ENCODE data around the gene CIDEB. TPM values are rescaled to one million over a fixed set of nuclear protein-coding genes. Genes with fewer than 3 reads are reported as not detected.
A peak's percentile ranks its signal among the peaks of the same experiment; 100 is the strongest.
"Not testable (repeated sequence)": the region's sequence is repeated elsewhere in the genome, so short reads cannot be mapped to it uniquely, and the experiment has no call there.

CIDEB gene
- total RNA-seq, 1 donor from 2014 or later = not detected

DNA sequence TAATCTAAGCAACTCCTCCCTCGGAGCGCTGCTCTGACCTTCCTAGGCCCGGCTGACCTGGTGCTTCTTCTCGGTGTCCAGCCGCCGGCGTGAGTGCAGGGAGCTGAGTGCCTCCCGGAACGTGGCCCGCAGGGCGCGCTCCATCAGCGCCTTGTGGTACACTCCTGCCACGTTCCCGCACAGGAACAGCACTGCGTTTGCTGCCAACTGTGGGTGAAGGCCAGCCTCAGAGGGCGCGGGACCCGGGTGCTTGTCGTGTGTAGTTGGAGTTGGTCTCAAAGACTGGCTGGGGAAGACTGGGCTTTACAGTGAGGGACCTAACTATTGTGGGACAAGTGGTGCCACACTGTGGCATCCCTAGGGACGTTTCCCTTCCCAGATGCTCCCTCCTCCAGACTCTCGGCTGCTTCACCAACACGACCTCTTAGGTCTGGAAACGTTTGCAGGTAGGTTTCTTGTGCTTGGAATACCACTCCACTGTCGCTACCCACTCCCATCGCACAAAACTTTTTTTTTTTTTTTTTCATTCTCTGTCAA is 24.0 kb upstream of the CIDEB start:
- Mint-ChIP-seq H3K4me1 (ENCODE audit: low read depth) (peaks cover 33% of the 10 kb centered on the region), H3K36me3 (ENCODE audit: low read depth) (no peaks in the 10 kb centered on the region), H3K9me3 (ENCODE audit: low read depth) (no peaks in the 10 kb centered on the region), H3K27me3 (ENCODE audit: low read depth) (peaks cover 5% of the 10 kb centered on the region), H3K4me3 (ENCODE audit: unreplicated experiment) (no peak overlapping the region), H3K27ac (ENCODE audit: unreplicated experiment) (no peak overlapping the region)
- DNase-seq (ENCODE audit: low spot score) = no peak
- TF ChIP-seq, protein P1, sequence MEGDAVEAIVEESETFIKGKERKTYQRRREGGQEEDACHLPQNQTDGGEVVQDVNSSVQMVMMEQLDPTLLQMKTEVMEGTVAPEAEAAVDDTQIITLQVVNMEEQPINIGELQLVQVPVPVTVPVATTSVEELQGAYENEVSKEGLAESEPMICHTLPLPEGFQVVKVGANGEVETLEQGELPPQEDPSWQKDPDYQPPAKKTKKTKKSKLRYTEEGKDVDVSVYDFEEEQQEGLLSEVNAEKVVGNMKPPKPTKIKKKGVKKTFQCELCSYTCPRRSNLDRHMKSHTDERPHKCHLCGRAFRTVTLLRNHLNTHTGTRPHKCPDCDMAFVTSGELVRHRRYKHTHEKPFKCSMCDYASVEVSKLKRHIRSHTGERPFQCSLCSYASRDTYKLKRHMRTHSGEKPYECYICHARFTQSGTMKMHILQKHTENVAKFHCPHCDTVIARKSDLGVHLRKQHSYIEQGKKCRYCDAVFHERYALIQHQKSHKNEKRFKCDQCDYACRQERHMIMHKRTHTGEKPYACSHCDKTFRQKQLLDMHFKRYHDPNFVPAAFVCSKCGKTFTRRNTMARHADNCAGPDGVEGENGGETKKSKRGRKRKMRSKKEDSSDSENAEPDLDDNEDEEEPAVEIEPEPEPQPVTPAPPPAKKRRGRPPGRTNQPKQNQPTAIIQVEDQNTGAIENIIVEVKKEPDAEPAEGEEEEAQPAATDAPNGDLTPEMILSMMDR (IDR thresholded peaks at IDR 0.05) = no peak

DNA sequence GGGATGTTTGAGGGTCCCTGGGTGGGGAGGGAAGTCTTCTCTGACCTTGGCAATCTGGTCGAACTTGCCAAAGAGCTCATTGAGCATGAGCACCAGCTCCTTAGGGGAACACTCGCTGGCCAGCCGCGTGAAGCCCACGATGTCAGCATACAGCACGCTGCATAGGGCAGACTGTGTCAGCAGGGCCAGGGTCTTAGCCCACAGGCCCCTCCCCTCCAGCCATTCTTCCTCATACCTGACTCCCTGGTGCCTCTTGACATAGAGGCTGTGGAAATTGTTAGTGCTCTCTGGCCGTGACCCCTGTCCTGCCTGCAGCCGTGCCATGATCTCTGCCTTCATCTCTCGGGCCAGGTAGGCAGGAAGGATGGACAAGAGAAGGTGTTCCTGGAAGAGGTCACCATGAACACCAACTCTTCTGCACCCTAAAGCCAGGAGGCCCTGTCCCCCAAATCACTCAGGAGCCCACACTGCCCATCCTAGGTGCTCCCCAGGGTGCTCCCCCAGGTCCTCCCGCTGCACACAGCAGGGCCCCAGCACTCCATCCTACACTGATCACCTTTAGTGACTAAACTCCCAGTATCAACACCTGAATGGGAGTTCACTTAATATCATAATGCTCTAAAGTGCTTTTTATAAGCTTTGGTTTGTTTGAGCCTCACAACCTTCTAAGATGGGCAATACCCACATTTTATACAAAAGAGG is 23.3 kb upstream of the CIDEB start:
- H3K27me3 Mint-ChIP-seq (ENCODE audit: low read depth) = peaks cover 5% of the 10 kb centered on the region
- no peak overlapping the region for H3K27ac Mint-ChIP-seq (ENCODE audit: unreplicated experiment)

DNA sequence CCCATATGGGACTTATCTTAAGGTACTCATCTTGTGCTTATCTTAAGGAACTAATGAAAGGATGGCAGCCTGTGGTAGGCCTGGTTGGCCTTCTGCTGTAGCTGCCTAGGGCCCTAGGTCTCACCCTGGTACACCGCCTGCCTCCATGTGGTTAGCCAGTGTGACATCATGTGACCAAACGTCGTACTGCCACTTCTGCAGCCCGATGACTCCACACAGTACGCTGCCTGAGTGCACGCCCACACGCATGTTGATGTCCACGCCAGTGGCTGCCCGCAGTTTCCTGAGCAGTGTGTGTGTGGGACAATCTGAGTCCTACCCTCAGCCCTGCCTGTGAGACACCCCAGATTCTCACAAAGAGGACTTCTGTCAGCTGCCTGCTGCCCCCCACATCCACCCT is 22.0 kb upstream of the CIDEB start:
- H3K9me3 Mint-ChIP-seq (ENCODE audit: low read depth) = no peaks in the 10 kb centered on the region
- H3K4me1 Mint-ChIP-seq (ENCODE audit: low read depth) = peaks cover 19% of the 10 kb centered on the region
- no peak overlapping the region for H3K4me3 Mint-ChIP-seq (ENCODE audit: unreplicated experiment)
- H3K36me3 Mint-ChIP-seq (ENCODE audit: low read depth) = no peaks in the 10 kb centered on the region
- peaks cover 3% of the 10 kb centered on the region for H3K27me3 Mint-ChIP-seq (ENCODE audit: low read depth)
- no peak overlapping the region for H3K27ac Mint-ChIP-seq (ENCODE audit: unreplicated experiment)
- TF ChIP-seq, protein P1 (IDR thresholded peaks at IDR 0.05) = no peak
- DNase-seq (ENCODE audit: low spot score) = no peak

More for the DNA sequence above, 23.3 kb upstream of the CIDEB start:
- H3K9me3 Mint-ChIP-seq (ENCODE audit: low read depth) = no peaks in the 10 kb centered on the region
- H3K36me3 Mint-ChIP-seq (ENCODE audit: low read depth) = no peaks in the 10 kb centered on the region
- DNase-seq (ENCODE audit: low spot score) = no peak
- TF ChIP-seq, protein P1 (IDR thresholded peaks at IDR 0.05) = no peak
- peaks cover 31% of the 10 kb centered on the region for H3K4me1 Mint-ChIP-seq (ENCODE audit: low read depth)
- no peak overlapping the region for H3K4me3 Mint-ChIP-seq (ENCODE audit: unreplicated experiment)

DNA sequence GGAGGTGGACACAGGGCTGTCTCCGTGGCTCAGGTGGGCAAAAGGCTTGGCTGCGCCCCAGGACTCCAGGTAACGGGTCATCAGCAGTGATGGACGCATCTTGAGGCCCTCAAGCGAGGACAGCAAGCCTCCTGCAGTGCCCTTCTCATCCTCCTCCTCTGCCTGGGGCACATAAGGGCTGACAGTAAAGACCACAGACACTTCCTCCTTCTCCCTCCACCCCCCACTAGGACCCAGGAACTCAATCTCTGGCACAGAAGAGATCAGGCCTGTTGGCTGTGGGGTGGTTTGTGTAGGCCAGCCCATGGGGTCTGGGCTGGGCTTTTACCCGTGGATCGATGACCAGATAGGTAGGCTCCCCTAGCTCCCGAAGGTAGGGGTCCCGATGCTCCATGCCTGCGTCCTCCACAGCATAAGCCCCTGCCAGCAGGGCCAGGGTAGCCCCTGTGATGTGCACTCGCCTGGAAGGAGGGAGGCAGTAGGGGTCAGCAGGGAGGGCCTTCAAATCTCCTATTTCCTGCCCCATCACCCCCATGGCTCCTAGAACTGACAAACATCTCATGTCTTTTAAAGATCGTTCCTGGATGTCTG is 21.4 kb upstream of the CIDEB start:
- no peaks in the 10 kb centered on the region for H3K36me3 Mint-ChIP-seq (ENCODE audit: low read depth)

GRCh38 chr14:24327914-24328313 is 20.1 kb upstream of the CIDEB start:
- not testable (repeated sequence) for H3K9me3 Mint-ChIP-seq (ENCODE audit: low read depth); DNase-seq (ENCODE audit: low spot score); H3K27me3 Mint-ChIP-seq (ENCODE audit: low read depth); H3K36me3 Mint-ChIP-seq (ENCODE audit: low read depth); H3K27ac Mint-ChIP-seq (ENCODE audit: unreplicated experiment); H3K4me1 Mint-ChIP-seq (ENCODE audit: low read depth); H3K4me3 Mint-ChIP-seq (ENCODE audit: unreplicated experiment)
- TF ChIP-seq, protein P1 (IDR thresholded peaks at IDR 0.05) = peak; percentile 80

More for the DNA sequence above, 21.4 kb upstream of the CIDEB start:
- no peaks in the 10 kb centered on the region for H3K9me3 Mint-ChIP-seq (ENCODE audit: low read depth)
- H3K4me1 Mint-ChIP-seq (ENCODE audit: low read depth) = peaks cover 17% of the 10 kb centered on the region
- TF ChIP-seq, protein P1 (IDR thresholded peaks at IDR 0.05) = no peak
- no peak overlapping the region for H3K4me3 Mint-ChIP-seq (ENCODE audit: unreplicated experiment)
- peaks cover 3% of the 10 kb centered on the region for H3K27me3 Mint-ChIP-seq (ENCODE audit: low read depth)
- no peak overlapping the region for H3K27ac Mint-ChIP-seq (ENCODE audit: unreplicated experiment)
- no peak for DNase-seq (ENCODE audit: low spot score)
